ENCODE results near the gene TMEM256.
A peak's percentile ranks its signal among the peaks of the same experiment; 100 is the strongest.

The TMEM256 gene

GRCh38 chr17:7407485-7408251 is 3.8 kb upstream of the TMEM256 start, which contains the start of gene NLGN2:
TSS of gene NLGN2 (plus strand) at chr17:7407845. CDS start at chr17:7408256, 411 bp downstream.
- no peak for DNase-seq (ENCODE audit: low spot score)

DNA sequence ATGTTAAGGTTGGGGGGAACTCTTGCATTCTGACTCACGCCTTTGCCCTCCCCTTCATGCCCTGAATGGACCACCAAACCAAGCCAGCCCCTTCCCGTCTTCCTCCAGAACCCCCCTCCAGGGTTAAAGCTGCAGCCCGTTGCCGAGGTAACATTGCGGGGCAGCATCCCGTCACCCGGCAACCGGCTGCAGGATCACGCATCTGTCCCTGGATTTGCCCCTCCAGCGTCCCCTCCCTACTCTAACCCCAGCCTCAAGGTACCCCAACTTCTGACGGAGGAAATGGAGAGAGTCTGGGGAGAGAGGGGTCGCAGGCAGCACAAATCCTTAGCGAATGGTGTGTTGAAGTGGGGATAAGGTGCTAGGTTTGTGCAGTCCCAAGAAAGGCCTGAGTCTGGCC is 3.2 kb upstream of the TMEM256 start:
- no peak for DNase-seq (ENCODE audit: low spot score)

GRCh38 chr17:7406235-7406825 is 2.4 kb upstream of the TMEM256 start:
- no peak for DNase-seq (ENCODE audit: low spot score)

GRCh38 chr17:7405350-7406234 is 1.7 kb upstream of the TMEM256 start:
- peak; percentile 30 for DNase-seq (ENCODE audit: low spot score)

DNA sequence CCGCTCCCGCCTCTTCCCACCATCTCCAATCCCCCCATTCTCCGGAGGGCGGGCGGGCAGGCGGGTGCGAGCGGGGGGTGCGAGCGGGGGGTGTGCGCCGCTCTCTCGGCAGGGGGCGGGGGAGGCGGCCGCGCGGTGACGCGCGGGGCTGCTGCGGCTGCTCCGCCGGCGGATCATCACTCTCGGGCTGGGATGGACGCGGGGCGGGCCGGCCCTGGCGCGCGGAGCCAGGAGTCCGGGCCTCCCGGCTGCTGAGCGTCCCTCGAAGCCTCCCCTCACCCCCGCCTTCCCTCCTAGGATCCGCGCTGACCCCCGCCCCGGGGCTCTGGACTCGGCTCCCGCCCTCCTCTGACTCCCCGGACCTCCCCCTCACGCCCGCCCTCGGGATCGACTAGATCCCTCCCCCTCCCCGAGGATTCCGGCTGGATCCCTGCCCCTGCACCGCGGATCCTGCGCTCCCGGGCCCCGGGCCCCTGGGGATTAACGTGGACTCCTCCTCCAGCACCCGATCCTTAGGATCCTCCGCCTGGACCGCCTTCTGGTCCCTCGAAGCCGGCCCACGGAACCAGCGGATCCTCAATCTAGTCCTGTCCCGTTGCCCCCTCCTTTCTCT is 946 bp upstream of the TMEM256 start:
- peak; percentile 19 for DNase-seq (ENCODE audit: low spot score)

- peak; percentile 81 for DNase-seq (ENCODE audit: low spot score)
Observed at GRCh38 chr17:7403727-7403976, 245 bp downstream of the TMEM256 start.

- DNase-seq (ENCODE audit: low spot score) = no peak
Observed at GRCh38 chr17:7403043-7403726, 712 bp downstream of the TMEM256 start.

GRCh38 chr17:7398612-7399011 is 5.3 kb downstream of the TMEM256 start:
- DNase-seq (ENCODE audit: low spot score) = no peak

DNA sequence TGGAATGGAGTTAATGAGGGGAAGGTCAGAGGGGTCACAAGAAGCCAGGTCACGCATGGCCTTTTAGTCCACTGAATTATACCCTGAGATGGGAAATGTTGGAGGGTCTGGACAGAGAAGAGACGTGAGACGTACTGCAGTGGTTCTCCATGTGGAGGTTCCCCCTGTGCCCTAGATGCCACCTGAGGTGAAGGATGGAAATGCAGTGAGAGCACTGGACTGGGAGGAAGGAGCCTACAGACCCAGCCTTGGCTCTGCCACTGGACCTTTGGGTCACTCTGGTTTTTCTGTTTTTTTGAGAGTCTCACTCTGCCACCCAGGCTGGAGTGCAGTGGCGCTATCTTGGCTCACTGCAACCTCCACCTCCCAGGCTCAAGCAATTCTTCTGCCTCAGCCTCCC is 7.8 kb downstream of the TMEM256 start:
- DNase-seq (ENCODE audit: low spot score) = no peak

DNA sequence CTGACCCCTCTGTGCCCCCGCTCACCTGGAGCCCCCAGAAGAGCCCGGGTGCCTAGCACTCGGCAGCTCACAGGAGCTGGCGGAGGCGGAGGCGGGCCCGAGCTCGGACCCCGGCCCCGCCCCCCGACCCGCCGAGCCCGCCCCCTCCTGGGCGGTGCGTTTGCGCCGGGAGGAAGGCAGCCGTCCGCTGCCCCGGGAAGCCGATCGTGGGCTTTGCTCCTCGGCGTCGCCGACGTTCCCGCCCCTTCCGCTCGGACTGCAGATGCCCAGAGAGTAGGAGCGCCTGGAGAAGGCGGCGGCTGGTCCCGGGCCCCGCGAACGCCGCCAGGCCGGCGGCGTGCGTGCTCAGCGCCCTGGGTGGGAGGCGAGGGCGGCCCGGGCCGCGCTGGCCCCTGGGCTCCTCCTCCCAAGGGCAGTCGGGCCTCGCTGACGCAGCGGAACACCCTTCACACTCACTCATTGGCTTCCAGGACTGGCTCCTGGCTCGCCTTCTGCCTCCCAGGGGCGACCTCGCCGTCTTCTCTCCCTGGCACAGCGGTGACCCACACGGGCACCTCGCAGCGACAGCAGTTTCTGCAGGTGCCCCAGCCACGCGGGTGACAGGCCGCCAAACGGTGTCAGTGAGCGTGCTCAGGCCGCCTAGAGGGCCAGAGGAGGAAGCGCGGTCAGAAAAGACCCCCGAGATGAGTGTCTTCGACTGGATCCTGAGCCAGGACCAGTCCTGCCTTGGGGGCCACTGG is 9.3 kb downstream of the TMEM256 start, which contains the start of gene PLSCR3:
PLSCR3 (minus strand) TSS at position 74 of the 740 bp plus-strand sequence. CDS start 415 bp downstream, outside the sequence.
- peak; percentile 86 for DNase-seq (ENCODE audit: low spot score)

- peak; percentile 35 for DNase-seq (ENCODE audit: low spot score)
Observed at GRCh38 chr17:7393613-7394451, 10.1 kb downstream of the TMEM256 start.

DNA sequence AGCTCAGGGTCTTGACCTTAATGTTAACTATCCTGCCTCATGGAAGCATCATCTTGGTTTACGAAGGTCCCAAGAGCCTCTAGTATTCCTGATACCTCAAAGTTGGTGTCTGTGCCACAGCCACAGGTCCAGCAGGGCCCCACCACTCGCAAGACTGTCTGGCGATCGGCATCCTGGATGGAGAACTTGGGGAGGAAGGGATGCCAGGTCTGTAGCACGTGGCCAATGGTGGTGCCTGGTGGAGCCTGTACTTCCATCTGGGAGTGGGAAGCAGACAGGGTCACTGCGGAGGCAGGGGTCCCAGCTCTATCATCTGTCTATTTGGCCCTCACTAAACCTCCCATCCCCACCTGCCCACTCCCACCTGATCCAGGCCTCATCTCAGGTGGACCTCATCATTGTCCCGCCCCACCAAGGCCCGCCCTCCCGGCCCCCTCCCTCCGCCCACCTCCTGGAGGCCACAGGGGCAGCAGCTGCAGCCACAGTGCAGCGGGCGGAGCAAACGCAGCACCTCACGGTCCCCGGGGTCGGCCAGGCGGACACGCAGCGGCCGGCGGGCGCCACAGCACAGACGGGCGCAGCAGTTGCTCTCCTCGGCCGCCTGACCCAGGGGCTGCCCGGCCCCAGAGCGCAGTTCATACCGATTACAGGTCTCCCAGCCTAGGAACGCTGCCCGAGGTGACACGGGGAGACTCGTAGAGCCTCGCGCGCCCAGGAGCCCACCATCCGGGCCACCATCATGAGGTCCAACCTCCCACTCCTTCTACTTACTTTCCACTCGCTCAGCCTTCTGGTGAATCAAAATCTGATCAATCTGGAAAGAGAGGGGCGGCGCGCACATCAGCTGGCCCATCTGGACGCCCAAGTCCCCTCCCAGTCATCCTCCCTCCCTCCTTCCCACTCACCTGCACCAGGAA is 10.9 kb downstream of the TMEM256 start:
- no peak for DNase-seq (ENCODE audit: low spot score)

DNA sequence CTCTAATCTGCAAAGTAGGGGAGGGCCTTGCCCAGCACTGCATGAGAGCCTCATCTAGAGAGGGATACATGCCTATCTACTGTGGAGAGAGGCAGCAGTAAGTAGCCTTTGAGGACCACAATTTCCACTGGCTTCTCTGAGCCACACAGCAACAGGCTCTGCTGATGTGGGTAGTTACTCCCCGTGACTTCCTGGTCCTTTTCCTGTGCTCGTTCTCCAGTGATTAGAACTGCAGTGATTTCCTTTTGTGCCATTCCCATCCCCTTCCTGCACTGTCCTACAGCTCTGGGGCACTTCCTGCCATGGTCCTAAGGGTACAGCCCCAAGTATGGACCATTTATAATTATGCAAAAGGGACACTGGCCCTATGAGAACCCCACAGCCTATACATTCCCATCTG is 12.6 kb downstream of the TMEM256 start:
- no peak for DNase-seq (ENCODE audit: low spot score)

GRCh38 chr17:7389924-7390910 is 13.7 kb downstream of the TMEM256 start:
- DNase-seq (ENCODE audit: low spot score) = no peak

DNA sequence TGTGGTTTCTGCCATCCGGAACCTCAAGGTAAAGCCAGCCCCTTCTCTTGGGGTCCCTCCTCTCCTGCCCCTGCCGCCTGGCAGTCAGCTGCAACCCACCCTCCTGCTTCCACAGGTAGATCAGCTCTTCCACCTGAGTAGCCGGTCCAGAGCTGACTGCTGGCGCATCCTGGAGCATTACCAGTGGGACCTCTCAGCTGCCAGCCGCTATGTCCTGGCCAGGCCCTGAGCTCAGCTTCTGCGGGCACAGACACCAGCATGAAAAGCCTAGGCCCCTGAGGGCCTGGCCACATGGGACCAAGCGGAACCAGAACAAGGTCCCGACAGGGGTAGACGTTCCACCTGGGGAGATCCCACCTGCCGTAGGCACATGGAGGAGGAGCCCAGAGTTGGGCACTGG is 15.0 kb downstream of the TMEM256 start:
- DNase-seq (ENCODE audit: low spot score) = no peak

- no peak for DNase-seq (ENCODE audit: low spot score)
Observed at GRCh38 chr17:7384489-7385081, 19.3 kb downstream of the TMEM256 start.

DNA sequence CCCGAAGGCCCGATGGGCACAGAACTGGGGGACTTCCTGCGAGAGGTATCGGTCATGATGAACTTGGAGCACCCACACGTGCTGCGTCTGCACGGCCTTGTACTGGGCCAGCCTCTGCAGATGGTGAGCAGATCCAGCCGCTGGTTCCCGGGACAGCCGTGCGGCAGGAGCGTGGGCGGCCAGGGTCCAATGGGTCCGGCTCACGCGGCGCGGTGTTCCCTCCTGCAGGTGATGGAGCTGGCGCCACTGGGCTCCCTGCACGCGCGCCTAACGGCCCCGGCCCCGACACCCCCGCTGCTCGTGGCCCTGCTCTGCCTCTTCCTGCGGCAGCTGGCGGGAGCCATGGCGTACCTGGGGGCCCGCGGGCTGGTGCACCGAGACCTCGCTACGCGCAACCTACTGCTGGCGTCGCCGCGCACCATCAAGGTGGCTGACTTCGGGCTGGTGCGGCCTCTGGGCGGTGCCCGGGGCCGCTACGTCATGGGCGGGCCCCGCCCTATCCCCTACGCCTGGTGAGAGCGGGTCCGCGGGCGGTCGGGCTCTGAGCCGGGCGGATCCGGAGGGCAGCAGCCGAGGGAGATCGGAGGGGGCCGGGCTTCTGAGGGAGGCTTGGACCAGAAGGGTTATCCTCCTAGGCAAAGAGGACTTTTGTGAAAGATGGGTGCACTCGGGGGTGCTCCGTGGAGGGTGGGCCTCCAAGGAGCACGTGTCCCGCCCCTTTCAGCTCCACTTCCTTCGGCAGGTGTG is 20.0 kb downstream of the TMEM256 start:
- DNase-seq (ENCODE audit: low spot score) = no peak
